Measurements from ENCODE around the gene CAB39L. TPM values are rescaled to one million over a fixed set of nuclear protein-coding genes. Genes with fewer than 3 reads are reported as not detected.

The CAB39L gene
- total and polyA plus RNA-seq, 3 donors from 2014 or later: 23.2 to 46.9 (median 26.0) TPM

DNA sequence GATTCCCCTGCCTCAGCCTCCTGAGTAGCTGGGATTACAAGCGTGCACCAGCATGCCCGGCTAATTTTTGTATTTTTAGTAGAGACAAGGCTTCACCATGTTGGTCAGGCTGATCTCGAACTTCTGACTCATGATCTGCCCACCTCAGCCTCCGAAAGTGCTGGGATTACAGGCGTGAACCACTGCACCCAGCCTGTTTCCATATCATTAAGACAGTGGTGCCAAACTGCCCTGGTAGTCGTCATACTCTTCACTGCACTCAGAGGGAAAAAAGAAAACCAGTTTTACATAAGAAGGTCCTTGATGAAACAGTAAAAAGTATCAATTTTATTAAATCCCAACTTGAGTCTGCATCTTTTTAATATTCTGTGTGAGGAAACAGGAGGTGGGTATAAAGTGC is 181.2 kb downstream of the CAB39L start:
- Histone ChIP-seq H3K4me1 (no peaks in the 10 kb centered on the region), H3K36me3 (ENCODE audit: low read depth, missing control alignments) (no peaks in the 10 kb centered on the region), H3K27me3 (no peaks in the 10 kb centered on the region), H3K4me3 (no peak overlapping the region), H3K27ac (no peak overlapping the region), H3K9me3 (no peaks in the 10 kb centered on the region)
- intact Hi-C loops (cut with DNase I; ENCODE audit: low total_unique reads): no loop called here
- TF ChIP-seq POLR2A (IDR thresholded peaks at IDR 0.05): no peak
- TF ChIP-seq, protein P1, sequence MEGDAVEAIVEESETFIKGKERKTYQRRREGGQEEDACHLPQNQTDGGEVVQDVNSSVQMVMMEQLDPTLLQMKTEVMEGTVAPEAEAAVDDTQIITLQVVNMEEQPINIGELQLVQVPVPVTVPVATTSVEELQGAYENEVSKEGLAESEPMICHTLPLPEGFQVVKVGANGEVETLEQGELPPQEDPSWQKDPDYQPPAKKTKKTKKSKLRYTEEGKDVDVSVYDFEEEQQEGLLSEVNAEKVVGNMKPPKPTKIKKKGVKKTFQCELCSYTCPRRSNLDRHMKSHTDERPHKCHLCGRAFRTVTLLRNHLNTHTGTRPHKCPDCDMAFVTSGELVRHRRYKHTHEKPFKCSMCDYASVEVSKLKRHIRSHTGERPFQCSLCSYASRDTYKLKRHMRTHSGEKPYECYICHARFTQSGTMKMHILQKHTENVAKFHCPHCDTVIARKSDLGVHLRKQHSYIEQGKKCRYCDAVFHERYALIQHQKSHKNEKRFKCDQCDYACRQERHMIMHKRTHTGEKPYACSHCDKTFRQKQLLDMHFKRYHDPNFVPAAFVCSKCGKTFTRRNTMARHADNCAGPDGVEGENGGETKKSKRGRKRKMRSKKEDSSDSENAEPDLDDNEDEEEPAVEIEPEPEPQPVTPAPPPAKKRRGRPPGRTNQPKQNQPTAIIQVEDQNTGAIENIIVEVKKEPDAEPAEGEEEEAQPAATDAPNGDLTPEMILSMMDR (IDR thresholded peaks at IDR 0.05): no peak
- no peak for DNase-seq
- WGBS, 2 donors: 85 to 94% methylated on average over 6 of the region's 6 CpGs

DNA sequence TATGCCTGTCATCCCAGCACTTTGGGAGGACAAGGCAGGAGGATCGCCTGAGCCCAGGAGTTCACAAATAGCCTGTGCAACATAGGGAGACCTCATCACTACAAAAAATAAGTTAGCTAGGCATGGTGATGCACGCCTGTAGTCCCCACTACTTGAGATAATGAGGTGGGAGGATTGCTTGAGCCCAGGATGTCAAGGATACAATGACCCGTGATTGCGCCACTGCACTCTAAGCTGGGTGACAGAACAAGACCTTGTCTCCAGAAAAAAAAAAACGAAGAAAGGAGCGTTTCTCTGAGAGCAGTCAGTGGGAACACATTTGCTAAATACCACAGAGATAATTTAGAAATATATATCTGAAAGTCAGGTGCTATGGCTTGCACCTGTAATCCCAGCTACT is 184.3 kb downstream of the CAB39L start:
- no peaks in the 10 kb centered on the region for H3K4me1 ChIP-seq
- H3K27me3 ChIP-seq: no peaks in the 10 kb centered on the region
- H3K9me3 ChIP-seq: no peaks in the 10 kb centered on the region
- DNase-seq: peak; percentile 75
- intact Hi-C loops (cut with DNase I; ENCODE audit: low total_unique reads): no loop called here
- H3K36me3 ChIP-seq (ENCODE audit: low read depth, missing control alignments): no peaks in the 10 kb centered on the region
- peak overlapping the region in 1 of 2 donors; percentile 5 for H3K27ac ChIP-seq
- WGBS, 2 donors: 71% methylated on average over 6 of the region's 6 CpGs
- H3K4me3 ChIP-seq: no peak overlapping the region
- TF ChIP-seq, protein P1 (IDR thresholded peaks at IDR 0.05): no peak
- TF ChIP-seq POLR2A (IDR thresholded peaks at IDR 0.05): no peak

Other genes with a start within 250 kb of the CAB39L start
- 1 to 10 TPM in 1 of 2 donors, not detected in 1; 2.0 TPM for gene MLNR, start 223.7 kb downstream of the CAB39L start, total RNA-seq
- not detected for gene MLNR, start 223.7 kb downstream of the CAB39L start, polyA plus RNA-seq (ENCODE audit: insufficient read depth, low read depth, low replicate concordance)
- 10 to 100 TPM; 18.5 to 33.2 TPM for gene CDADC1, start 196.1 kb downstream of the CAB39L start, total RNA-seq
- gene CDADC1, start 196.1 kb downstream of the CAB39L start, polyA plus RNA-seq (ENCODE audit: insufficient read depth, low read depth, low replicate concordance): 32.5 TPM
- gene SETDB2, start 210 bp upstream of the CAB39L start, total RNA-seq: 10 to 100 TPM; 29.3 to 33.7 TPM
- gene SETDB2, start 210 bp upstream of the CAB39L start, polyA plus RNA-seq (ENCODE audit: insufficient read depth, low read depth, low replicate concordance): 19.0 TPM
- 10 to 100 TPM; 20.7 to 21.4 TPM for gene PHF11, start 51.9 kb upstream of the CAB39L start, total RNA-seq
- 41.2 TPM for gene PHF11, start 51.9 kb upstream of the CAB39L start, polyA plus RNA-seq (ENCODE audit: insufficient read depth, low read depth, low replicate concordance)
- gene RCBTB1, start 141.5 kb upstream of the CAB39L start, total RNA-seq: 10 to 100 TPM; 20.5 to 32.8 TPM
- 14.4 TPM for gene RCBTB1, start 141.5 kb upstream of the CAB39L start, polyA plus RNA-seq (ENCODE audit: insufficient read depth, low read depth, low replicate concordance)
- under 1 TPM; 0.25 to 0.47 TPM for gene ARL11, start 184.4 kb upstream of the CAB39L start, total RNA-seq
- 0.62 TPM for gene ARL11, start 184.4 kb upstream of the CAB39L start, polyA plus RNA-seq (ENCODE audit: insufficient read depth, low read depth, low replicate concordance)
- gene EBPL, start 247.4 kb upstream of the CAB39L start, total RNA-seq: 10 to 100 TPM; 35.9 to 84.7 TPM
- gene EBPL, start 247.4 kb upstream of the CAB39L start, polyA plus RNA-seq (ENCODE audit: insufficient read depth, low read depth, low replicate concordance): 26.7 TPM